ENCODE data around the gene PACRG. TPM values are rescaled to one million over a fixed set of nuclear protein-coding genes. Genes with fewer than 3 reads are reported as not detected.

The PACRG gene
- total RNA-seq, 1 experiment from 2014 or later = 0.26 TPM

- no peak overlapping the region for H4K5ac ChIP-seq (ENCODE audit: insufficient read length, low read depth, low read length)
- Mint-ChIP-seq H3K27ac (no peak overlapping the region), H3K27me3 (ENCODE audit: low read depth) (no peaks in the 10 kb centered on the region), H3K9me3 (peaks cover 9 to 14% of the 10 kb centered on the region in 2 experiments; a peak in 4 of 5 replicates), H3K4me3 (no peak overlapping the region), H3K4me1 (no peaks in the 10 kb centered on the region), H3K36me3 (ENCODE audit: insufficient read depth in 1 of 3, low read depth in 3 of 3) (peaks cover 0 to 6% (median 5%) of the 10 kb centered on the region in 3 experiments; a peak in 4 of 7 replicates)
- no peaks in the 10 kb centered on the region for H3K9me3 ChIP-seq (ENCODE audit: control insufficient read depth, low read depth, low read length)
- H3T11ph ChIP-seq (ENCODE audit: low read length) = no peak overlapping the region
- H3K4me1 ChIP-seq (ENCODE audit: insufficient read depth, low read length) = no peaks in the 10 kb centered on the region
- H3K79me2 ChIP-seq (ENCODE audit: insufficient read depth, low read length) = no peaks in the 10 kb centered on the region
- no peak overlapping the region for H3K18ac ChIP-seq (ENCODE audit: insufficient read length, low read depth, low read length)
- H2BK120ac ChIP-seq (ENCODE audit: low read depth, low read length, poor library complexity, severe bottlenecking) = no peak overlapping the region
- H4K91ac ChIP-seq (ENCODE audit: insufficient read length, low read depth, low read length) = no peak overlapping the region
- no peak overlapping the region for H3K56ac ChIP-seq (ENCODE audit: insufficient read length, low read depth, low read length)
- no peak overlapping the region for H3K23ac ChIP-seq (ENCODE audit: insufficient read length, low read depth, low read length)
- no peak overlapping the region for H2BK12ac ChIP-seq (ENCODE audit: insufficient read length, low read depth, low read length)
- H3K4ac ChIP-seq (ENCODE audit: low read depth, low read length) = no peak overlapping the region
- no peak overlapping the region for H2BK15ac ChIP-seq (ENCODE audit: low read depth, low read length)
- no peaks in the 10 kb centered on the region for H3K23me2 ChIP-seq (ENCODE audit: insufficient read length, low read depth, low read length, poor library complexity, severe bottlenecking)
- H3K14ac ChIP-seq (ENCODE audit: insufficient read depth, low read length) = no peak overlapping the region
- no CpG with 5 or more reads among the region's 2 CpGs for WGBS (ENCODE audit: extremely low coverage, insufficient read length, low lambda C conversion rate)
- H3K9ac ChIP-seq (ENCODE audit: extremely low read depth, insufficient read length, low read length) = no peak overlapping the region
- no peak for DNase-seq
- H2BK5ac ChIP-seq (ENCODE audit: insufficient read length, low read length) = no peak overlapping the region
- H2AK5ac ChIP-seq (ENCODE audit: insufficient read length, low read length) = no peak overlapping the region
- no peaks in the 10 kb centered on the region for H3K79me1 ChIP-seq (ENCODE audit: insufficient read depth, low read depth, low read length, poor library complexity, severe bottlenecking)
- H3K27ac ChIP-seq (ENCODE audit: insufficient read length, low read depth, low read length) = no peak overlapping the region
- no peak overlapping the region for H2BK20ac ChIP-seq (ENCODE audit: low read depth, low read length, poor library complexity, severe bottlenecking)
- no peaks in the 10 kb centered on the region for H4K20me1 ChIP-seq (ENCODE audit: control insufficient read depth, insufficient read depth, insufficient read length)
- no peak overlapping the region for H4K8ac ChIP-seq (replicated peaks; ENCODE audit: insufficient read length, low read depth, low read length)
- TF ChIP-seq CTCF (conservative IDR thresholded peaks at IDR 0.05) = no peak
- no peak overlapping the region for H3K4me2 ChIP-seq (ENCODE audit: insufficient read depth, insufficient read length, low read length)
- no peaks in the 10 kb centered on the region for H3K27me3 ChIP-seq (ENCODE audit: insufficient read depth, low read length)
- H2AFZ ChIP-seq (ENCODE audit: low read length) = no peak overlapping the region
Observed at GRCh38 chr6:163057260-163057659, 329.5 kb downstream of the PACRG start.
